Activated B cell treated with CpG ODN at 0.5 μM for 24 hours (primary cell): Measurements from ENCODE around the gene ACADVL. TPM values are rescaled to one million over a fixed set of nuclear protein-coding genes. Genes with fewer than 3 reads are reported as not detected.

Source experiments
- ATAC-seq: fragments of 200-7000 bp; cut with Tn5 transposase; one replicate; pipeline ENCODE4 v1.10.0; 2021; ENCODE audit warnings: low read depth, mild to moderate bottlenecking, moderate library complexity
- CTCF ChIA-PET: fragments of 350-600 bp; sonication (Branson Sonifier 250); formaldehyde crosslinking; loops from one replicate; lab custom pipeline; 2021; ENCODE audit warnings: antibody characterized with exemption; lab: Charles Lee
- POLR2A ChIA-PET: fragments of 350-600 bp; sonication (Branson Sonifier 250); formaldehyde crosslinking; loops from one replicate; lab custom pipeline; 2021; ENCODE audit warnings: antibody characterized with exemption; lab: Charles Lee
- DNase-seq: peaks from one replicate; pipeline ENCODE4 v3.0.0; 2022
- H3K27ac Mint-ChIP-seq: one replicate; pipeline ENCODE4 v1.8.0; 2020; ENCODE audit warnings: mixed read lengths
- H3K27me3 Mint-ChIP-seq: one replicate; pipeline ENCODE4 v1.8.0; 2021; ENCODE audit warnings: mixed read lengths
- H3K36me3 Mint-ChIP-seq: one replicate; pipeline ENCODE4 v1.8.0; 2021; ENCODE audit warnings: low read depth, mixed read lengths
- H3K4me1 Mint-ChIP-seq: one replicate; pipeline ENCODE4 v1.8.0; 2021; ENCODE audit warnings: mixed read lengths
- H3K4me3 Mint-ChIP-seq: one replicate; pipeline ENCODE4 v1.8.0; 2020; ENCODE audit warnings: mild to moderate bottlenecking, mixed read lengths
- H3K9me3 Mint-ChIP-seq: one replicate; pipeline ENCODE4 v1.8.0; 2020; ENCODE audit warnings: mixed read lengths
- intact Hi-C: fragments of 100-400 bp; cut with micrococcal nuclease; formaldehyde crosslinking; loops from one replicate; pipeline ENCODE4 v1.15.1; 2024
- total RNA-seq: library from RNA; stranded (reverse); gene quantifications from 2 replicates; pipeline ENCODE4 v1.2.3, GENCODE V29; 2022
- TF ChIP-seq, protein P1 (sequence below): fragments of 200-600 bp; IDR thresholded peaks from one replicate; pipeline ENCODE4 v1.8.0; 2022; ENCODE audit warnings: antibody characterized with exemption, mild to moderate bottlenecking

ACADVL gene
- total RNA-seq, 1 donor from 2014 or later: 469 TPM

DNA sequence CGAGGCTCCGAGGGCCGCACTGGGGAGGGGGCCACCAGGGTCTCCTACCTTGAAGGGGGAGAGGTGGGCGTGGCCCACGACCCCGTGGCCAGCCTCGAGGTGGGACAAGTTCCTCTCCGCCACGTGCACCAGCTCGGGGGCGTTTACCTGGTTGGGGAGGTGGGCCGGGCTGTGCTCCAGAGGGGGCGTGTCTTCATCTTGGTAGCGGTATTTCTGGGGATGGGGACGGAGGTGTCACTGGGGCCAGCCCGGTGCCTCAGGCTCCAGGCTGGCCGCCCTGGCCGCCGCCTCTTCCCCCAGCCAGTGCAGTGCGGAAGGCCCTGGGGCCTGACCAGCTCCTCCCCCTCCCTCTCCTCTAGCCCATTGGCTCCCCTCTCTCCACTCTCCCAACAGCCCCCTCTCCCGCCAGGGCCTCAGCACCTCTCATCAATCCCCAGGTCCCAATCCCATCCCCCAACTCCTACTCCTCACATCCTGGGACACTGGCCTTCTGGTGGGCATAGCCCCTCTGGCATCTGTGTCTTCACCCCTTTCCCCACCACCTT lies 11.6 kb upstream of the ACADVL start:
- H3K4me1 Mint-ChIP-seq: peaks cover 30% of the 10 kb centered on the region
- H3K9me3 Mint-ChIP-seq: no peaks in the 10 kb centered on the region
- ChIA-PET CTCF (no interaction called here), POLR2A (interaction anchor here (0.5 to 1.0 kb wide), 3 partner anchors 11 to 34 kb away, joined by 3 to 12 read pairs (median 4); partner anchors contain the start of genes ACADVL, DLG4 and GABARAP)
- H3K27ac Mint-ChIP-seq: no peak overlapping the region
- H3K4me3 Mint-ChIP-seq: no peak overlapping the region
- peaks cover 2% of the 10 kb centered on the region for H3K36me3 Mint-ChIP-seq
- TF ChIP-seq, protein P1, sequence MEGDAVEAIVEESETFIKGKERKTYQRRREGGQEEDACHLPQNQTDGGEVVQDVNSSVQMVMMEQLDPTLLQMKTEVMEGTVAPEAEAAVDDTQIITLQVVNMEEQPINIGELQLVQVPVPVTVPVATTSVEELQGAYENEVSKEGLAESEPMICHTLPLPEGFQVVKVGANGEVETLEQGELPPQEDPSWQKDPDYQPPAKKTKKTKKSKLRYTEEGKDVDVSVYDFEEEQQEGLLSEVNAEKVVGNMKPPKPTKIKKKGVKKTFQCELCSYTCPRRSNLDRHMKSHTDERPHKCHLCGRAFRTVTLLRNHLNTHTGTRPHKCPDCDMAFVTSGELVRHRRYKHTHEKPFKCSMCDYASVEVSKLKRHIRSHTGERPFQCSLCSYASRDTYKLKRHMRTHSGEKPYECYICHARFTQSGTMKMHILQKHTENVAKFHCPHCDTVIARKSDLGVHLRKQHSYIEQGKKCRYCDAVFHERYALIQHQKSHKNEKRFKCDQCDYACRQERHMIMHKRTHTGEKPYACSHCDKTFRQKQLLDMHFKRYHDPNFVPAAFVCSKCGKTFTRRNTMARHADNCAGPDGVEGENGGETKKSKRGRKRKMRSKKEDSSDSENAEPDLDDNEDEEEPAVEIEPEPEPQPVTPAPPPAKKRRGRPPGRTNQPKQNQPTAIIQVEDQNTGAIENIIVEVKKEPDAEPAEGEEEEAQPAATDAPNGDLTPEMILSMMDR: no peak
- no peaks in the 10 kb centered on the region for H3K27me3 Mint-ChIP-seq
- intact Hi-C loops: no loop called here
- no peak for ATAC-seq
- DNase-seq: no peak

DNA sequence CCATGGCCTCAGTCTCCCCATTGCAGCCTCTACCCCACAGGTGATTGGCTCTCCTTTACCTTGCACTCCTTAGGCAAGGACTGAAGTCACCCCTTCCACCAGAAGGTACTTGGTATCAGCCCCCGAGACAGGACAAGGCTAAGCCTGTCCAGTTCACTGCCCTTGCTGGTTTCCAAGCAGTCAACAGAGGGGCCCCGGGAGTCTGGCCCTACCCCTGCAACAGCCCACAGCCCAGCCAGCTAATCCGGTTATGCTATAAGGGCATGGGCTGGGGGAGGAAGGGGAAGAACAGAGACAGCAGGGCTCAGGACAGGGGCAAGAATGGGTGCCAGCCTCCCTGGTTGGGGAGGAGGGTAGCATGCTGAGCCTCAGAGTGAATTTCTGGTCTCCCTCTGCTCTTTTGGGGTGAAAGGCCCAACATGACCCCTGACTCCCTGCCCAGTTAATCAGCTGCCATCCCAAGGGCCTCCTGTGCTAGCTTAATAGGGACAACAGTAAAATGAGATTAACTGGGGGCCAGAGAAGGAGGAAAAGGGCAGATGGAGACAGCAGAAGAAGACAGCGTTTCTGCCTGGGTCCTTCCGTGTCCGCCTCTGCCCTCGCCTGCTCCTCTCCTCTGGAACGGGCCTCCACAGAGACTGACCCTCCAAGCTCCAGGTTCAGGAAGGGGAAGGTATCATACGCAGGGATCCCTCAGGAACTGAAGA lies 10.8 kb upstream of the ACADVL start:
- Mint-ChIP-seq H3K27ac (no peak overlapping the region), H3K9me3 (no peaks in the 10 kb centered on the region), H3K4me1 (peaks cover 33% of the 10 kb centered on the region), H3K27me3 (no peaks in the 10 kb centered on the region), H3K36me3 (peaks cover 2% of the 10 kb centered on the region), H3K4me3 (no peak overlapping the region)
- ChIA-PET CTCF (no interaction called here), POLR2A (interaction anchor here (0.5 to 1.0 kb wide), 3 partner anchors 10 to 647 kb away, joined by 3 to 8 read pairs (median 4); partner anchors contain the start of genes ACADVL and DLG4)
- DNase-seq (no peak), ATAC-seq (no peak)
- TF ChIP-seq, protein P1: no peak
- intact Hi-C loops: no loop called here

DNA sequence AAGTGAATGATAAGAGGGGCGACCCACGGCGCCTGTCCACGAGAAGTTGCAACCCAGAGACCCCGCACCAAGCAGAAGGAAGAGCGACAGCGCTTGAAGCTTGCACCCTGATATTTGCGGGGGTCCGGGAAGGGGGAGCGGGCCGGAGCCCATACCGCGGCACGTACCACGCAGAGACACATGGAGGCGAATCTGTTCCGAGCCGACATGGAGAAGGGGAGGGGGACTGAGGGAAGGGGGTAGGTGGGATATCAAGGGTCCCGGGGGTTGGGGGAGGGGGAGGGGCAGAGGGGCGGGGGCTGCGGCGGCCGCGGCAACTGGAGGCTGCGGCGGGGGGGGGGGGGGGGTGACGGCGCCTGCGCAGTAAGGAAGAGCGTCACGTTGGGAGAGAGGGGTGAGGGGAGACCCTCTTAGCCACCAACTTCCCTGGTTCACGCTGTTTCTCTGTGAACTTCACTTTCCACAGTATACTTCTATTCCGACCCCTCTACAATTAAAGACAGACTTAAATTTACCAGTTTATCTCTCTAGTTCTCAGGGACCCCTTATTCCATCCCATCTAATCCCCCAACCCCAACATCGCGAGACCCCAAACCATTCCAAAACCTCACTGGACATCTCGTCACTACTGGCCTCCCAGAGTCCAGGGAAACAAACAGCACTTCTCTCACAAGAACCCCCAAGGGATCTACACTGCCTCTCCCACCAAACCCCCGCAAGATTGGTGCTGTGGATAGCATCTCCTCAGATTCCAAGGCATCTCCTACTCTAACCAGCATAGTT lies 8.1 kb upstream of the ACADVL start:
- Mint-ChIP-seq H3K27ac (no peak overlapping the region), H3K4me3 (no peak overlapping the region), H3K27me3 (no peaks in the 10 kb centered on the region), H3K36me3 (no peaks in the 10 kb centered on the region), H3K9me3 (no peaks in the 10 kb centered on the region), H3K4me1 (peaks cover 32% of the 10 kb centered on the region)
- TF ChIP-seq, protein P1: no peak
- ATAC-seq: no peak
- ChIA-PET CTCF (no interaction called here), POLR2A (interaction anchor here (0.6 kb wide), 1 partner anchor 224 kb away, joined by 3 read pairs; no protein-coding TSS in a partner anchor)
- DNase-seq: no peak
- intact Hi-C loops: loop anchor here (5.0 kb wide), 1 partner anchor 226 kb away; the partner anchor contains the start of genes FGF11 and TMEM102

DNA sequence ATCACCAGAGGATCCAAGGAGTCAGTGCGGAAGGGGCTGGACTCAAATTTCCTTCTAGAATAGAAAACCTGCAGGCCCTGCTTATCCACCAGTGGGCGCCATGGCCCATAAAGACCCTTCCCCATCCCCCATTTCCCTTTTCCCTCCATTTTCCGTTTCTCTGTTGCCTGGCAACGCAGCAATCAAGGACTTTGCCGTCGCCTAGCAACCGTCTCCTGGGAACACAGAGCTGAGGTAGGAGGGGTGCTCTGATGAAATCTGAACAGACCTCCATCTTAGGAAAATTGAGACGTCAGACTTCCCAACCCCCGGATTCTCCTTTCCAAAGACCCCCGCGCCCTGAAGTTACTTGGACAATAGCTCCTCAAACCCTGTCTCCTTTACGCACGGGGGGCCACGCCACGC lies 5.8 kb upstream of the ACADVL start:
- Mint-ChIP-seq H3K27ac (peak overlapping the region; percentile 94), H3K4me1 (peaks cover 47% of the 10 kb centered on the region), H3K27me3 (no peaks in the 10 kb centered on the region), H3K36me3 (no peaks in the 10 kb centered on the region), H3K9me3 (no peaks in the 10 kb centered on the region), H3K4me3 (peak overlapping the region; percentile 88)
- ATAC-seq (no peak), DNase-seq (no peak)
- intact Hi-C loops: loop anchor here (1.0 to 5.0 kb wide), 7 partner anchors 9 to 223 kb away; partner anchors contain the start of genes DVL2, EIF5A, ELP5 and FGF11
- TF ChIP-seq, protein P1: no peak
- CTCF ChIA-PET: interaction anchor here (0.7 kb wide), 1 partner anchor 46 kb away, joined by 3 read pairs; no protein-coding TSS in a partner anchor
- POLR2A ChIA-PET: interaction anchor here (0.6 to 2.7 kb wide), 9 partner anchors 8 to 1728 kb away, joined by 3 to 21 read pairs (median 4); partner anchors contain the start of genes GABARAP and PHF23
